Glutamatergic neuron (in vitro differentiated cells): ENCODE data around the gene GLI3. TPM values are rescaled to one million over a fixed set of nuclear protein-coding genes. Genes with fewer than 3 reads are reported as not detected.
A peak's percentile ranks its signal among the peaks of the same experiment; 100 is the strongest.

ENCODE experiments used
- DNase-seq: peaks from one replicate; pipeline ENCODE4 v3.0.0; 2022
- H3K27ac Mint-ChIP-seq: one replicate; pipeline ENCODE4 v1.8.0; 2020; ENCODE audit warnings: mild to moderate bottlenecking, mixed read lengths, inconsistent platforms; ENCODE audit not compliant: unreplicated experiment
- H3K27me3 Mint-ChIP-seq: one replicate; pipeline ENCODE4 v1.8.0; 2020; ENCODE audit warnings: mild to moderate bottlenecking, moderate library complexity, mixed read lengths, inconsistent platforms; ENCODE audit not compliant: unreplicated experiment
- H3K36me3 Mint-ChIP-seq: one replicate; pipeline ENCODE4 v1.8.0; 2020; ENCODE audit warnings: mild to moderate bottlenecking, mixed read lengths, inconsistent platforms; ENCODE audit not compliant: unreplicated experiment
- H3K4me1 Mint-ChIP-seq: one replicate; pipeline ENCODE4 v1.8.0; 2020; ENCODE audit warnings: mild to moderate bottlenecking, low read depth, mixed read lengths, inconsistent platforms; ENCODE audit not compliant: unreplicated experiment
- H3K4me3 Mint-ChIP-seq: one replicate; pipeline ENCODE4 v1.8.0; 2020; ENCODE audit warnings: mild to moderate bottlenecking, mixed read lengths, inconsistent platforms; ENCODE audit not compliant: unreplicated experiment
- H3K9me3 Mint-ChIP-seq: one replicate; pipeline ENCODE4 v1.8.0; 2020; ENCODE audit warnings: mild to moderate bottlenecking, moderate library complexity, mixed read lengths, inconsistent platforms; ENCODE audit not compliant: unreplicated experiment
- total RNA-seq: library from RNA; stranded (reverse); fragmentation: NEBNext Ultra II Directional; extraction: Animal tissue kit (Norgen Biotek cat#: 25700); gene quantifications from one replicate; pipeline ENCODE4 v1.2.1, GENCODE V29; 2021; ENCODE audit not compliant: unreplicated experiment
- TF ChIP-seq, protein P1 (sequence below): fragments of 200-600 bp; sonication (generic); IDR thresholded peaks from one replicate; pipeline ENCODE4 v1.5.0; 2021; ENCODE audit not compliant: partially characterized antibody, unreplicated experiment

The GLI3 gene
- total RNA-seq, 1 donor from 2014 or later: 2.9 TPM

DNA sequence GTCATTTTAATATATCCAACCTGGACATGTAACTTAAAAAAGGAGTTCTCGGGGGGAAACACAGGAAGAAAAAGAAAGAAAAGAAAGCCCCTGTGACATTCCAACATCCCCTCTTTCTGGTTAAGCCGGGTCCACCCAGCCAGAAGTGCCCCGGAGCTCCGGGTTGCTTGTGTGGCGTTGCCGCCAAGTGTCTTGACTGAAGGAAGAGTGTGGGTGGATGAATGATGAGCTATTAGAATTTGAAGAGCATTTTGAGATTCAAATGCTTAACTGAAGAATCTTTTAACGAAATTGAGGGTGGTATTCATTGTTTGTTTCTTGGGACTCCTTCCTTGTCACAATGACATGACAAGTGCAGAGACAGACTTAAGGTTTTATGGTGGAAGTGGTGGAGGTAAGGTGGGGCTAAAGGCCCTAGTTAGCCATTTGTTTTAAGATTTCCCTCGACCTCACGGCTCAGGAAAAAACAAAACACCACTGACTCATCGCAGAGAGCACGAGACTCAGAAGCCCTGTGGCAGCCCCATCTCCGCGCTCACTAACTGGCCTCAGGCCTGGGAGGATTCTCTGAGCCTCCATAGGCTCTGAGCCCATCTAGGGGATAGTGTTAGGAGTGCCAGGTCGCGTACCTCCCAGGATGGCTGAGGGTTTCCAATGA is 1.8 kb upstream of the GLI3 start:
- Mint-ChIP-seq H3K4me3 (peak overlapping the region; percentile 86), H3K27ac (peak overlapping the region; percentile 34), H3K9me3 (peaks cover 5% of the 10 kb centered on the region), H3K27me3 (peaks cover 12% of the 10 kb centered on the region), H3K36me3 (no peaks in the 10 kb centered on the region), H3K4me1 (peaks cover 7% of the 10 kb centered on the region)
- DNase-seq: no peak
- TF ChIP-seq, protein P1, sequence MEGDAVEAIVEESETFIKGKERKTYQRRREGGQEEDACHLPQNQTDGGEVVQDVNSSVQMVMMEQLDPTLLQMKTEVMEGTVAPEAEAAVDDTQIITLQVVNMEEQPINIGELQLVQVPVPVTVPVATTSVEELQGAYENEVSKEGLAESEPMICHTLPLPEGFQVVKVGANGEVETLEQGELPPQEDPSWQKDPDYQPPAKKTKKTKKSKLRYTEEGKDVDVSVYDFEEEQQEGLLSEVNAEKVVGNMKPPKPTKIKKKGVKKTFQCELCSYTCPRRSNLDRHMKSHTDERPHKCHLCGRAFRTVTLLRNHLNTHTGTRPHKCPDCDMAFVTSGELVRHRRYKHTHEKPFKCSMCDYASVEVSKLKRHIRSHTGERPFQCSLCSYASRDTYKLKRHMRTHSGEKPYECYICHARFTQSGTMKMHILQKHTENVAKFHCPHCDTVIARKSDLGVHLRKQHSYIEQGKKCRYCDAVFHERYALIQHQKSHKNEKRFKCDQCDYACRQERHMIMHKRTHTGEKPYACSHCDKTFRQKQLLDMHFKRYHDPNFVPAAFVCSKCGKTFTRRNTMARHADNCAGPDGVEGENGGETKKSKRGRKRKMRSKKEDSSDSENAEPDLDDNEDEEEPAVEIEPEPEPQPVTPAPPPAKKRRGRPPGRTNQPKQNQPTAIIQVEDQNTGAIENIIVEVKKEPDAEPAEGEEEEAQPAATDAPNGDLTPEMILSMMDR: no peak

DNA sequence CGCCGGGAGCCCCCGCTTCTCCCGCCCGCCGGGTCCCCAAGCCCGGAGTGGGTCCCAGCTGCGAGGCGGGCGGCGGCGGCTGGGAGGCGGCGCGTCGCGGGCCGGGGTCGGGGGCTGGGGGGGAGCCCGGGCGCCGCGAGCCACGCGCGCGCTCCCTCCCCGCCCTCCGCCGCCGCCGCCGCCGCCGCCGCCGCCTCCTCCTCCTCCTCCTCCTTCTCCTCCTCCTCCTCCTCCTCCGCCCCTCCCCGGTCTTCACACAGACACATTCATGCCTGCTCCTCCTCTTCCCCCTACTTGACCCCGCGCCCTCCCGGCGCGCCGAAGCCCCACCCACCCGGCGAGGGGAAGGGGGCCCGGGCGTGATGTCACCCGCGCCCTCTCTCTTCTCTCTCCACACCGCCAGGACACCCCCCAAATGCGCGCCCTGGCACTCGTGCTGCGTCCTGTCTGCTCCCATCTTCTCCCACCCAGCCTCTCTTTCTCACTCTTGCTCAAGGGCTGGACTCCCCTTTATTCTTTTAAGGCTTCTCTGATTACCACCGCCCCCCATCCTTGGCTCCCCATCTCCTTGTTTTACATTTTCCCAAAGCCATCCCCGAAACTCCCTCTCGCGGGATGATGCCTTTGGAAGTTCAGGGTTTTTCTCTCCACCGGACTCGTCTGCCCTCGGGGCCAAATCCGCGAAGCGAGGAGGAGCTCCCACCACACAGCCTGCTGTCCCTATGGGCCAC is 967 bp upstream of the GLI3 start:
- H3K27me3 Mint-ChIP-seq: peaks cover 12% of the 10 kb centered on the region
- H3K4me3 Mint-ChIP-seq: peak overlapping the region; percentile 86
- peak; percentile 49 for DNase-seq
- no peaks in the 10 kb centered on the region for H3K36me3 Mint-ChIP-seq
- peak overlapping the region; percentile 34 for H3K27ac Mint-ChIP-seq
- H3K4me1 Mint-ChIP-seq: peaks cover 7% of the 10 kb centered on the region
- TF ChIP-seq, protein P1: no peak
- peaks cover 5% of the 10 kb centered on the region for H3K9me3 Mint-ChIP-seq

DNA sequence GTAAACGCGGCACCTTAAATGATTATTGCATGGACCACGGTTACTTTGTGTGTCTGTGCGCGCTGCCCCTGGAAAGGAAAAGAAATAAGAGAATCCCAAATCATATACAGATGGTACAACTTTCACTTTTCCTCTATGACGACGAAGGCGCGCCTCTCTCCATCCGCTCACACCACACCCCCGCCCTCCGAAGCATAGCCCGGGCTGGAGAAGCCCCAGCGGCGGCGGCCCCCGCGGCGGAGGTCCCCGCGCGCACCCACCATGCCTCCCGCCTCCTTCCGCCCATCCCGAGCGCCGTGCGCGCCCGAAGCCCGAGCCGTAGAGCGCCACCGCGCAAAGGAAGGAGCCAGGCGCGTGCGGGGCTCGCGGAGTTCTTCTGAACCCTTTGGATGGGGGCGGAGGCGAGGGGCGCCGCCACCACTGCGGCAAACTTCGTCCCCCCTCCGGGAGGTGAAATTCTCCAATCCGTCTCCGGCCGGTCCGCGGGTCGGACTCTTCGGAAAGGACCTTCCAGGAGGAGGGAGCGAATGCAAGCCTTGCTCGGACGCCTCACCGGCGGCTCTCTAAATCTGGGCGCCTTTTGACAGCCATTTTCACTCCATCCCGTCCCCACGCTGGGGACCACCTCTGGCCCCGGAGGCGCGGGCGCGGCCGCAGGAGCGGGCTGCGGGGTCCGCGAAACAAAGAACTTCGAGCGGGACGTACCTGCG is 588 bp downstream of the GLI3 start:
- peaks cover 11% of the 10 kb centered on the region for H3K4me1 Mint-ChIP-seq
- peak overlapping the region; percentile 85 for H3K4me3 Mint-ChIP-seq
- peaks cover 5% of the 10 kb centered on the region for H3K9me3 Mint-ChIP-seq
- no peak overlapping the region for H3K27ac Mint-ChIP-seq
- TF ChIP-seq, protein P1: no peak
- no peaks in the 10 kb centered on the region for H3K36me3 Mint-ChIP-seq
- peak; percentile 66 for DNase-seq
- peaks cover 12% of the 10 kb centered on the region for H3K27me3 Mint-ChIP-seq

DNA sequence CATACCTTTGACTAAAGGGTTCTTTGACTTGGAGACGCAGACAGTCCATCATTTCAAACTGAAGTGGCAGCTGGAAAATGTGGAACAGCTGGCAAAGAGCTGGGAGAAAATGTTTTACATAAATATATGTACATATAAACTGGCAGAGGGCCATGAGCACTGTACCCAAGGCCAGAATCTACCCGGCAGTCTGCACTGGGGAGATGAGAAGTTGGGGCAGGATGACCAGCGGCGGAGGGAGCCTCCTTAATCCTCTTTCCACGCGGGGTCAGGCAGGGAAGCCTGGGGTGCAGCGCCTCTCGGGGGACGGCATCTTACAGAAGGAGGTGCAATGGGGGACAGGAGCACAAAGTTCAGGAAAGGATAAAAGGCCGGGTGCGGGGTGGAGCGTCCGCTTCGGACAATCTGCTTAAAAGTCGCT is 1.3 kb downstream of the GLI3 start:
- Mint-ChIP-seq H3K36me3 (no peaks in the 10 kb centered on the region), H3K27me3 (peaks cover 12% of the 10 kb centered on the region), H3K4me3 (peak overlapping the region; percentile 85), H3K9me3 (peaks cover 5% of the 10 kb centered on the region), H3K27ac (no peak overlapping the region), H3K4me1 (peaks cover 11% of the 10 kb centered on the region)
- TF ChIP-seq, protein P1: no peak
- DNase-seq: no peak
